H1 (cell line): ENCODE data around the gene BGLAP.

ENCODE experiments used
- BACH1 ChIP-seq: IDR thresholded peaks from 2 replicates; pipeline ENCODE4 v1.6.1; 2012; ENCODE audit warnings: low read length, improper control_type of control experiment
- BRCA1 ChIP-seq: IDR thresholded peaks from 2 replicates; pipeline ENCODE4 v1.6.1; 2012; ENCODE audit warnings: low read depth, low read length, improper control_type of control experiment
- EGR1 ChIP-seq: IDR thresholded peaks from 2 replicates; pipeline ENCODE4 v1.6.1; 2011; ENCODE audit warnings: low read depth, low read length, borderline replicate concordance
- EP300 ChIP-seq, 2 experiments: IDR thresholded peaks; 1 replicate in 1 of 2; 2 replicates in 1 of 2; pipeline ENCODE4 v1.6.1; 2011 to 2012; ENCODE audit warnings: low read depth in 2 of 2, low read length in 2 of 2, mild to moderate bottlenecking in 2 of 2, borderline replicate concordance in 1 of 2, inconsistent platforms in 1 of 2, moderate library complexity in 1 of 2
- EZH2 ChIP-seq: fragments of 200-600 bp; sonication (generic); IDR thresholded peaks from 2 replicates; pipeline ENCODE4 v1.7.1; 2012; ENCODE audit warnings: low read depth, mild to moderate bottlenecking, moderate library complexity, low read length, inconsistent platforms; ENCODE audit not compliant: severe bottlenecking
- HDAC2 ChIP-seq, 2 experiments: fragments of 300-600 bp in 1 of 2; sonication (generic) in 1 of 2; IDR thresholded peaks; 2 replicates each; pipeline ENCODE4 v1.6.1; 2011 to 2012; ENCODE audit warnings: low read depth in 2 of 2, low read length in 2 of 2, mild to moderate bottlenecking in 2 of 2, moderate library complexity in 2 of 2, borderline replicate concordance in 1 of 2, inconsistent platforms in 1 of 2
- POLR2A ChIP-seq, 2 experiments: IDR thresholded peaks; 1 replicate in 1 of 2; 2 replicates in 1 of 2; pipeline ENCODE4 v1.6.1; 2011; ENCODE audit warnings: low read depth in 2 of 2, low read length in 2 of 2, mild to moderate bottlenecking in 2 of 2; ENCODE audit errors: control extremely low read depth in 1 of 2
- POLR2AphosphoS5 ChIP-seq: IDR thresholded peaks from 2 replicates; pipeline ENCODE4 v1.6.1; 2011; ENCODE audit warnings: low read depth, low read length
- TCF12 ChIP-seq: IDR thresholded peaks from 2 replicates; pipeline ENCODE4 v1.6.1; 2011; ENCODE audit warnings: low read depth, mild to moderate bottlenecking, low read length
- TEAD4 ChIP-seq: IDR thresholded peaks from 2 replicates; pipeline ENCODE4 v1.6.1; 2012; ENCODE audit warnings: low read depth, low read length, inconsistent platforms, mixed read lengths
- TF ChIP-seq, protein P1 (sequence below), 3 experiments: IDR thresholded peaks; 1 replicate in 2 of 3; 2 replicates in 1 of 3; pipeline versions ENCODE4 v1.5.1 to v1.6.1; 2011; ENCODE audit warnings: low read length in 3 of 3, mild to moderate bottlenecking in 3 of 3, inconsistent platforms in 2 of 3, low read depth in 1 of 3, moderate library complexity in 1 of 3; ENCODE audit not compliant: insufficient read depth in 1 of 3; ENCODE audit errors: control extremely low read depth in 1 of 3

GRCh38 chr1:156282479-156283222, 40.7 kb downstream of the BGLAP start, which contains the start of gene SMG5:
- TF ChIP-seq POLR2A (IDR thresholded peaks at IDR 0.05; ENCODE audit: control extremely low read depth in 1 of 2, low read depth in 2 of 2, low read length in 2 of 2) = peak; percentile 98 to 99
- TF ChIP-seq, protein P1, sequence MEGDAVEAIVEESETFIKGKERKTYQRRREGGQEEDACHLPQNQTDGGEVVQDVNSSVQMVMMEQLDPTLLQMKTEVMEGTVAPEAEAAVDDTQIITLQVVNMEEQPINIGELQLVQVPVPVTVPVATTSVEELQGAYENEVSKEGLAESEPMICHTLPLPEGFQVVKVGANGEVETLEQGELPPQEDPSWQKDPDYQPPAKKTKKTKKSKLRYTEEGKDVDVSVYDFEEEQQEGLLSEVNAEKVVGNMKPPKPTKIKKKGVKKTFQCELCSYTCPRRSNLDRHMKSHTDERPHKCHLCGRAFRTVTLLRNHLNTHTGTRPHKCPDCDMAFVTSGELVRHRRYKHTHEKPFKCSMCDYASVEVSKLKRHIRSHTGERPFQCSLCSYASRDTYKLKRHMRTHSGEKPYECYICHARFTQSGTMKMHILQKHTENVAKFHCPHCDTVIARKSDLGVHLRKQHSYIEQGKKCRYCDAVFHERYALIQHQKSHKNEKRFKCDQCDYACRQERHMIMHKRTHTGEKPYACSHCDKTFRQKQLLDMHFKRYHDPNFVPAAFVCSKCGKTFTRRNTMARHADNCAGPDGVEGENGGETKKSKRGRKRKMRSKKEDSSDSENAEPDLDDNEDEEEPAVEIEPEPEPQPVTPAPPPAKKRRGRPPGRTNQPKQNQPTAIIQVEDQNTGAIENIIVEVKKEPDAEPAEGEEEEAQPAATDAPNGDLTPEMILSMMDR (IDR thresholded peaks at IDR 0.05; ENCODE audit: control extremely low read depth in 1 of 3, insufficient read depth in 1 of 3, low read depth in 1 of 3, low read length in 3 of 3) = no peak
- TF ChIP-seq BACH1 = peak; percentile 44; the same call in 1 of the 2 replicates
- no peak for TF ChIP-seq EZH2
- peak; percentile 92 for TF ChIP-seq TCF12
- peak; percentile 64 to 73; a peak in 1 of 4 replicates for TF ChIP-seq HDAC2 (IDR thresholded peaks at IDR 0.05; ENCODE audit: borderline replicate concordance in 1 of 2, low read depth in 2 of 2, low read length in 2 of 2)
- TF ChIP-seq EGR1 = no peak
- TF ChIP-seq POLR2AphosphoS5 = peak; percentile 95
- TF ChIP-seq TEAD4 = 0 out of 2 replicates have a peak, but pooled peaks have one; percentile 47
- TF ChIP-seq EP300 (IDR thresholded peaks at IDR 0.05; ENCODE audit: borderline replicate concordance in 1 of 2, low read depth in 2 of 2, low read length in 2 of 2) = peak in 1 of 2 experiments; percentile 77; a peak in 1 of 3 replicates
- TF ChIP-seq BRCA1 = peak; percentile 99
